ENCODE data around the gene PHETA2.

GRCh38 chr22:42041784-42042183, 32.3 kb upstream of the PHETA2 start:
- TF ChIP-seq CHD1 (IDR thresholded peaks at IDR 0.05; ENCODE audit: low read depth, low read length) = no peak
- TF ChIP-seq, protein P1, sequence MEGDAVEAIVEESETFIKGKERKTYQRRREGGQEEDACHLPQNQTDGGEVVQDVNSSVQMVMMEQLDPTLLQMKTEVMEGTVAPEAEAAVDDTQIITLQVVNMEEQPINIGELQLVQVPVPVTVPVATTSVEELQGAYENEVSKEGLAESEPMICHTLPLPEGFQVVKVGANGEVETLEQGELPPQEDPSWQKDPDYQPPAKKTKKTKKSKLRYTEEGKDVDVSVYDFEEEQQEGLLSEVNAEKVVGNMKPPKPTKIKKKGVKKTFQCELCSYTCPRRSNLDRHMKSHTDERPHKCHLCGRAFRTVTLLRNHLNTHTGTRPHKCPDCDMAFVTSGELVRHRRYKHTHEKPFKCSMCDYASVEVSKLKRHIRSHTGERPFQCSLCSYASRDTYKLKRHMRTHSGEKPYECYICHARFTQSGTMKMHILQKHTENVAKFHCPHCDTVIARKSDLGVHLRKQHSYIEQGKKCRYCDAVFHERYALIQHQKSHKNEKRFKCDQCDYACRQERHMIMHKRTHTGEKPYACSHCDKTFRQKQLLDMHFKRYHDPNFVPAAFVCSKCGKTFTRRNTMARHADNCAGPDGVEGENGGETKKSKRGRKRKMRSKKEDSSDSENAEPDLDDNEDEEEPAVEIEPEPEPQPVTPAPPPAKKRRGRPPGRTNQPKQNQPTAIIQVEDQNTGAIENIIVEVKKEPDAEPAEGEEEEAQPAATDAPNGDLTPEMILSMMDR (conservative IDR thresholded peaks at IDR 0.05; ENCODE audit: low read depth, low read length) = no peak
- TF ChIP-seq, protein P2, sequence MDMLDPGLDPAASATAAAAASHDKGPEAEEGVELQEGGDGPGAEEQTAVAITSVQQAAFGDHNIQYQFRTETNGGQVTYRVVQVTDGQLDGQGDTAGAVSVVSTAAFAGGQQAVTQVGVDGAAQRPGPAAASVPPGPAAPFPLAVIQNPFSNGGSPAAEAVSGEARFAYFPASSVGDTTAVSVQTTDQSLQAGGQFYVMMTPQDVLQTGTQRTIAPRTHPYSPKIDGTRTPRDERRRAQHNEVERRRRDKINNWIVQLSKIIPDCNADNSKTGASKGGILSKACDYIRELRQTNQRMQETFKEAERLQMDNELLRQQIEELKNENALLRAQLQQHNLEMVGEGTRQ (IDR thresholded peaks at IDR 0.05; ENCODE audit: low read depth, low read length) = no peak
- TF ChIP-seq, protein P3, sequence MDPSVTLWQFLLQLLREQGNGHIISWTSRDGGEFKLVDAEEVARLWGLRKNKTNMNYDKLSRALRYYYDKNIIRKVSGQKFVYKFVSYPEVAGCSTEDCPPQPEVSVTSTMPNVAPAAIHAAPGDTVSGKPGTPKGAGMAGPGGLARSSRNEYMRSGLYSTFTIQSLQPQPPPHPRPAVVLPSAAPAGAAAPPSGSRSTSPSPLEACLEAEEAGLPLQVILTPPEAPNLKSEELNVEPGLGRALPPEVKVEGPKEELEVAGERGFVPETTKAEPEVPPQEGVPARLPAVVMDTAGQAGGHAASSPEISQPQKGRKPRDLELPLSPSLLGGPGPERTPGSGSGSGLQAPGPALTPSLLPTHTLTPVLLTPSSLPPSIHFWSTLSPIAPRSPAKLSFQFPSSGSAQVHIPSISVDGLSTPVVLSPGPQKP (IDR thresholded peaks at IDR 0.05; ENCODE audit: borderline replicate concordance, low read depth, low read length) = no peak

Measured in IMR-90 (cell line).